Measurements from ENCODE around the gene DHX36.

Gene DHX36

GRCh38 chr3:154323891-154324738 lies at the start of gene DHX36:
Gene DHX36, minus strand, starts transcription at chr3:154324487. Its CDS starts 71 bp downstream, at chr3:154324416.
- peak; percentile 84 for DNase-seq (ENCODE audit: low spot score)

GRCh38 chr3:154367221-154367620 lies 42.9 kb upstream of the DHX36 start:
- DNase-seq (ENCODE audit: low spot score) = no peak

- DNase-seq (ENCODE audit: low spot score) = no peak
Observed at GRCh38 chr3:154364849-154365248, 40.6 kb upstream of the DHX36 start.

- DNase-seq (ENCODE audit: low spot score) = no peak
Observed at GRCh38 chr3:154361099-154361498, 36.8 kb upstream of the DHX36 start.

- DNase-seq (ENCODE audit: low spot score) = no peak
Observed at GRCh38 chr3:154356009-154356408, 31.7 kb upstream of the DHX36 start.

GRCh38 chr3:154349223-154349622 lies 24.9 kb upstream of the DHX36 start:
- no peak for DNase-seq (ENCODE audit: low spot score)

GRCh38 chr3:154345422-154346122 lies 21.3 kb upstream of the DHX36 start:
- no peak for DNase-seq (ENCODE audit: low spot score)

- no peak for DNase-seq (ENCODE audit: low spot score)
Observed at GRCh38 chr3:154338570-154338969, 14.3 kb upstream of the DHX36 start.

GRCh38 chr3:154338008-154338407 lies 13.7 kb upstream of the DHX36 start:
- DNase-seq (ENCODE audit: low spot score) = no peak

- peak; percentile 38 for DNase-seq (ENCODE audit: low spot score)
Observed at GRCh38 chr3:154334973-154335420, 10.7 kb upstream of the DHX36 start.

GRCh38 chr3:154327871-154328270 lies 3.6 kb upstream of the DHX36 start:
- DNase-seq (ENCODE audit: low spot score) = no peak

GRCh38 chr3:154324919-154325318 lies 632 bp upstream of the DHX36 start:
- no peak for DNase-seq (ENCODE audit: low spot score)

GRCh38 chr3:154316974-154317767 lies 7.1 kb downstream of the DHX36 start:
- DNase-seq (ENCODE audit: low spot score) = no peak

GRCh38 chr3:154314152-154314551 lies 10.1 kb downstream of the DHX36 start:
- DNase-seq (ENCODE audit: low spot score) = no peak

GRCh38 chr3:154310840-154311239 lies 13.4 kb downstream of the DHX36 start:
- no peak for DNase-seq (ENCODE audit: low spot score)

- no peak for DNase-seq (ENCODE audit: low spot score)
Observed at GRCh38 chr3:154307363-154307762, 16.9 kb downstream of the DHX36 start.

- DNase-seq (ENCODE audit: low spot score) = no peak
Observed at GRCh38 chr3:154304936-154305335, 19.4 kb downstream of the DHX36 start.

- no peak for DNase-seq (ENCODE audit: low spot score)
Observed at GRCh38 chr3:154304116-154304786, 20.0 kb downstream of the DHX36 start.

- DNase-seq (ENCODE audit: low spot score) = no peak
Observed at GRCh38 chr3:154301561-154301960, 22.7 kb downstream of the DHX36 start.

- DNase-seq (ENCODE audit: low spot score) = no peak
Observed at GRCh38 chr3:154294016-154294415, 30.3 kb downstream of the DHX36 start.

- DNase-seq (ENCODE audit: low spot score) = no peak
Observed at GRCh38 chr3:154290187-154290586, 34.1 kb downstream of the DHX36 start.

GRCh38 chr3:154285221-154285620 lies 39.1 kb downstream of the DHX36 start:
- DNase-seq (ENCODE audit: low spot score) = no peak

All from kidney capillary endothelial cell (primary cell).